ENCODE data around the gene PLD5.

DNA sequence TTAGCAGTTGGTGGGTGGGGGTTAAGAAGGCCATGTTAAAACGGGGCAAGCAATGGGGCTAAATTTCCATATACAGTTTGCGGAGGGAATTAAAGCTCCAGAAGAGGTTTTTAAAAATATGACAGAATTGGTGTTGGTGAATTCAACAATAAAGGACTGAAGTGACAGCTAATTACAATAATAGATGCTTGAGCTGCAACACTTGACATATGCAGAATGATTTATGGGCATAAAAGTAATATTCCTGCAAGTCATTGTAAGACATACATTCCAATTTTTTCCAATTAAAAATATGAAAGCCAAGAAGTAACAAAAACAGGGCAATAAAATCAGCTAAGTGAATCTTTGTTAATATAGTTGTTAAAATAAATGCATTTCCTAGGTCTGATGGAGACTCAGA, 323.4 kb downstream of the PLD5 start:
- TF ChIP-seq, protein P1, sequence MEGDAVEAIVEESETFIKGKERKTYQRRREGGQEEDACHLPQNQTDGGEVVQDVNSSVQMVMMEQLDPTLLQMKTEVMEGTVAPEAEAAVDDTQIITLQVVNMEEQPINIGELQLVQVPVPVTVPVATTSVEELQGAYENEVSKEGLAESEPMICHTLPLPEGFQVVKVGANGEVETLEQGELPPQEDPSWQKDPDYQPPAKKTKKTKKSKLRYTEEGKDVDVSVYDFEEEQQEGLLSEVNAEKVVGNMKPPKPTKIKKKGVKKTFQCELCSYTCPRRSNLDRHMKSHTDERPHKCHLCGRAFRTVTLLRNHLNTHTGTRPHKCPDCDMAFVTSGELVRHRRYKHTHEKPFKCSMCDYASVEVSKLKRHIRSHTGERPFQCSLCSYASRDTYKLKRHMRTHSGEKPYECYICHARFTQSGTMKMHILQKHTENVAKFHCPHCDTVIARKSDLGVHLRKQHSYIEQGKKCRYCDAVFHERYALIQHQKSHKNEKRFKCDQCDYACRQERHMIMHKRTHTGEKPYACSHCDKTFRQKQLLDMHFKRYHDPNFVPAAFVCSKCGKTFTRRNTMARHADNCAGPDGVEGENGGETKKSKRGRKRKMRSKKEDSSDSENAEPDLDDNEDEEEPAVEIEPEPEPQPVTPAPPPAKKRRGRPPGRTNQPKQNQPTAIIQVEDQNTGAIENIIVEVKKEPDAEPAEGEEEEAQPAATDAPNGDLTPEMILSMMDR (IDR thresholded peaks at IDR 0.05) = no peak
- TF ChIP-seq, protein P2, sequence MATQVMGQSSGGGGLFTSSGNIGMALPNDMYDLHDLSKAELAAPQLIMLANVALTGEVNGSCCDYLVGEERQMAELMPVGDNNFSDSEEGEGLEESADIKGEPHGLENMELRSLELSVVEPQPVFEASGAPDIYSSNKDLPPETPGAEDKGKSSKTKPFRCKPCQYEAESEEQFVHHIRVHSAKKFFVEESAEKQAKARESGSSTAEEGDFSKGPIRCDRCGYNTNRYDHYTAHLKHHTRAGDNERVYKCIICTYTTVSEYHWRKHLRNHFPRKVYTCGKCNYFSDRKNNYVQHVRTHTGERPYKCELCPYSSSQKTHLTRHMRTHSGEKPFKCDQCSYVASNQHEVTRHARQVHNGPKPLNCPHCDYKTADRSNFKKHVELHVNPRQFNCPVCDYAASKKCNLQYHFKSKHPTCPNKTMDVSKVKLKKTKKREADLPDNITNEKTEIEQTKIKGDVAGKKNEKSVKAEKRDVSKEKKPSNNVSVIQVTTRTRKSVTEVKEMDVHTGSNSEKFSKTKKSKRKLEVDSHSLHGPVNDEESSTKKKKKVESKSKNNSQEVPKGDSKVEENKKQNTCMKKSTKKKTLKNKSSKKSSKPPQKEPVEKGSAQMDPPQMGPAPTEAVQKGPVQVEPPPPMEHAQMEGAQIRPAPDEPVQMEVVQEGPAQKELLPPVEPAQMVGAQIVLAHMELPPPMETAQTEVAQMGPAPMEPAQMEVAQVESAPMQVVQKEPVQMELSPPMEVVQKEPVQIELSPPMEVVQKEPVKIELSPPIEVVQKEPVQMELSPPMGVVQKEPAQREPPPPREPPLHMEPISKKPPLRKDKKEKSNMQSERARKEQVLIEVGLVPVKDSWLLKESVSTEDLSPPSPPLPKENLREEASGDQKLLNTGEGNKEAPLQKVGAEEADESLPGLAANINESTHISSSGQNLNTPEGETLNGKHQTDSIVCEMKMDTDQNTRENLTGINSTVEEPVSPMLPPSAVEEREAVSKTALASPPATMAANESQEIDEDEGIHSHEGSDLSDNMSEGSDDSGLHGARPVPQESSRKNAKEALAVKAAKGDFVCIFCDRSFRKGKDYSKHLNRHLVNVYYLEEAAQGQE (IDR thresholded peaks at IDR 0.05; ENCODE audit: insufficient read depth in 1 of 2, low read depth in 2 of 2, low read length in 1 of 2) = no peak
- TF ChIP-seq POLR2AphosphoS5 (IDR thresholded peaks at IDR 0.05; ENCODE audit: low read depth, low read length) (no peak), TCF7L2 (IDR thresholded peaks at IDR 0.05; ENCODE audit: low read depth, low read length) (no peak), SIN3A (IDR thresholded peaks at IDR 0.05; ENCODE audit: borderline replicate concordance, insufficient read depth, low read depth, low read length) (no peak)

Data from Panc1 (cell line).